Cardiac atrium fibroblast (primary cell): Measurements from ENCODE around the gene MTMR11. TPM values are rescaled to one million over a fixed set of nuclear protein-coding genes. Genes with fewer than 3 reads are reported as not detected.

Source experiments
- total RNA-seq: library from RNA; depleted of rRNA; stranded (reverse); fragments of >200 nt; gene quantifications from 2 replicates; pipeline ENCODE4 v1.2.3, GENCODE V29; 2015

Gene MTMR11
- total RNA-seq: 7.0 and 10.7 TPM in 2 replicates

GRCh38 chr1:149936170-149936991 is at the start of gene MTMR11:
MTMR11 (minus strand) TSS chr1:149936879; CDS start chr1:149936647, 232 bp downstream.

GRCh38 chr1:149927563-149928400 is 8.9 kb downstream of the MTMR11 start, which contains the start of gene SF3B4:
SF3B4 (minus strand) TSS chr1:149927803; CDS start chr1:149927759, 44 bp downstream.

GRCh38 chr1:149917571-149918144 is 19.0 kb downstream of the MTMR11 start, which contains the start of gene SV2A:
SV2A (minus strand) TSS chr1:149917844; CDS start chr1:149913840, 4,004 bp downstream.

GRCh38 chr1:149899460-149900284 is 37.0 kb downstream of the MTMR11 start, which contains the start of gene BOLA1:
BOLA1 (plus strand) TSS chr1:149899568; CDS start chr1:149900060, 492 bp downstream.

Other genes with a start within 250 kb of the MTMR11 start
- not detected in 2 replicates for gene FCGR1A, start 154.2 kb downstream of the MTMR11 start, total RNA-seq
- 11.2 and 12.0 TPM in 2 replicates for gene BOLA1, start 37.3 kb downstream of the MTMR11 start, total RNA-seq
- 1.3 and 3.4 TPM in 2 replicates for gene SV2A, start 19.0 kb downstream of the MTMR11 start, total RNA-seq
- gene SF3B4, start 9.1 kb downstream of the MTMR11 start, total RNA-seq: 6.5 and 14.3 TPM in 2 replicates
- 6.7 and 15.9 TPM in 2 replicates for gene OTUD7B, start 73.8 kb upstream of the MTMR11 start, total RNA-seq
- 16.7 and 21.1 TPM in 2 replicates for gene VPS45, start 130.9 kb upstream of the MTMR11 start, total RNA-seq
- gene PLEKHO1, start 213.0 kb upstream of the MTMR11 start, total RNA-seq: 18.1 and 19.0 TPM in 2 replicates